Measurements from ENCODE around the gene LRRTM4. TPM values are rescaled to one million over a fixed set of nuclear protein-coding genes. Genes with fewer than 3 reads are reported as not detected.

Gene LRRTM4
- total RNA-seq, 1 experiment from 2014 or later = 9.4 TPM

- H3K27ac Mint-ChIP-seq = no peak overlapping the region
- no peak overlapping the region for H3K4me3 Mint-ChIP-seq
- H3K36me3 Mint-ChIP-seq = peaks cover 2% of the 10 kb centered on the region; the same call in 1 of the 2 replicates
- no peaks in the 10 kb centered on the region for H3K9me3 Mint-ChIP-seq
- ChIA-PET POLR2A (no interaction called here), CTCF (no interaction called here)
- no peak for ATAC-seq
- H3K4me1 Mint-ChIP-seq = no peaks in the 10 kb centered on the region; the same call in 1 of the 2 replicates
- TF ChIP-seq USF2 (CRISPR knock-in tag; IDR thresholded peaks at IDR 0.05) (no peak), KAT7 (CRISPR knock-in tag; IDR thresholded peaks at IDR 0.05; ENCODE audit: borderline replicate concordance) (no peak), MYBL2 (CRISPR knock-in tag; IDR thresholded peaks at IDR 0.05) (no peak)
- no peaks in the 10 kb centered on the region for H3K27me3 Mint-ChIP-seq (ENCODE audit: low read depth)
- no peak for DNase-seq (ENCODE audit: low spot score)
These were observed 400.7 kb downstream of the LRRTM4 start for GRCh38 chr2:77121518-77121917.

GRCh38 chr2:77119333-77119732 lies 402.8 kb downstream of the LRRTM4 start:
- ChIA-PET POLR2A (no interaction called here), CTCF (no interaction called here)
- ATAC-seq (no peak), DNase-seq (ENCODE audit: low spot score) (no peak)
- H3K9me3 Mint-ChIP-seq = peaks cover 16% of the 10 kb centered on the region
- no peak overlapping the region for H3K27ac Mint-ChIP-seq
- H3K4me3 Mint-ChIP-seq = no peak overlapping the region
- peaks cover 19% of the 10 kb centered on the region for H3K36me3 Mint-ChIP-seq
- peaks cover 4% of the 10 kb centered on the region for H3K4me1 Mint-ChIP-seq
- no peaks in the 10 kb centered on the region for H3K27me3 Mint-ChIP-seq (ENCODE audit: low read depth)
- TF ChIP-seq CTCF (IDR thresholded peaks at IDR 0.05) = no peak

GRCh38 chr2:77108915-77109314 lies 413.3 kb downstream of the LRRTM4 start:
- Mint-ChIP-seq H3K36me3 (peaks cover 31% of the 10 kb centered on the region), H3K4me1 (peaks cover 38% of the 10 kb centered on the region), H3K9me3 (peaks cover 13% of the 10 kb centered on the region), H3K27me3 (ENCODE audit: low read depth) (no peaks in the 10 kb centered on the region), H3K27ac (no peak overlapping the region), H3K4me3 (no peak overlapping the region)
- TF ChIP-seq ZNF263 (CRISPR knock-in tag; IDR thresholded peaks at IDR 0.05; ENCODE audit: low read depth) (no peak), ZMAT4 (CRISPR knock-in tag; IDR thresholded peaks at IDR 0.05) (no peak), EMX1 (CRISPR knock-in tag; IDR thresholded peaks at IDR 0.05) (no peak), IRF1 (CRISPR knock-in tag; IDR thresholded peaks at IDR 0.05) (no peak)
- ChIA-PET CTCF (no interaction called here), POLR2A (interaction anchor here (0.7 kb wide), 1 partner anchor 265 kb away, joined by 3 read pairs; no protein-coding TSS in a partner anchor)
- no peak for ATAC-seq
- no peak for DNase-seq (ENCODE audit: low spot score)

GRCh38 chr2:77105008-77105407 lies 417.2 kb downstream of the LRRTM4 start:
- peaks cover 20% of the 10 kb centered on the region for H3K36me3 Mint-ChIP-seq
- peaks cover 5% of the 10 kb centered on the region for H3K9me3 Mint-ChIP-seq
- DNase-seq (ENCODE audit: low spot score) (no peak), ATAC-seq (no peak)
- no peak overlapping the region for H3K4me3 Mint-ChIP-seq
- H3K27me3 Mint-ChIP-seq (ENCODE audit: low read depth) = no peaks in the 10 kb centered on the region
- ChIA-PET CTCF (no interaction called here), POLR2A (no interaction called here)
- H3K27ac Mint-ChIP-seq = no peak overlapping the region
- H3K4me1 Mint-ChIP-seq = peaks cover 43% of the 10 kb centered on the region
- TF ChIP-seq NR1H2 (CRISPR knock-in tag; IDR thresholded peaks at IDR 0.05) (no peak), MLX (CRISPR knock-in tag; IDR thresholded peaks at IDR 0.05) (no peak), ERG (CRISPR knock-in tag; IDR thresholded peaks at IDR 0.05) (no peak), NR2C2 (CRISPR knock-in tag; IDR thresholded peaks at IDR 0.05) (no peak), GRHL2 (CRISPR knock-in tag; IDR thresholded peaks at IDR 0.05; ENCODE audit: insufficient replicate concordance, severe bottlenecking) (no peak), ZSCAN18 (CRISPR knock-in tag; IDR thresholded peaks at IDR 0.05) (no peak), ZBTB21 (CRISPR knock-in tag; IDR thresholded peaks at IDR 0.05; ENCODE audit: borderline replicate concordance) (no peak), MYBL2 (CRISPR knock-in tag; IDR thresholded peaks at IDR 0.05) (no peak), ZNF232 (CRISPR knock-in tag; IDR thresholded peaks at IDR 0.05) (no peak), MAX (CRISPR knock-in tag; IDR thresholded peaks at IDR 0.05) (no peak), ZNF425 (CRISPR knock-in tag; conservative IDR thresholded peaks at IDR 0.05) (no peak)

Measured in WTC11 (cell line).